SHP77 (cell line): ENCODE measurements around the gene FAM20A.

Experiments
- DNase-seq, 2 experiments: peaks; one replicate each; lab custom pipeline; 2025; lab: John Stamatoyannopoulos, UW

The FAM20A gene

GRCh38 chr17:68491381-68492231 lies 109.6 kb downstream of the FAM20A start:
- DNase-seq: no peak

GRCh38 chr17:68489919-68490318 lies 111.2 kb downstream of the FAM20A start:
- DNase-seq: no peak
